MM.1S (cell line): Measurements from ENCODE around the gene PLIN4.

Experiments
- DNase-seq: peaks from one replicate; pipeline ENCODE4 v3.0.0-alpha.2; 2015
- H2AFZ ChIP-seq: fragments of 300-600 bp; sonication (generic); 2 replicates; pipeline ENCODE4 v1.6.0; 2016; ENCODE audit warnings: antibody characterized with exemption, low read length
- H3F3A ChIP-seq: fragments of 300-600 bp; sonication (generic); 2 replicates; pipeline ENCODE4 v1.6.1; 2016; ENCODE audit warnings: mild to moderate bottlenecking, antibody characterized with exemption, low read length, moderate library complexity, mixed read lengths; ENCODE audit not compliant: insufficient read depth
- H3K27ac ChIP-seq: fragments of 300-600 bp; sonication (generic); 2 replicates; pipeline ENCODE4 v1.5.1; 2016; ENCODE audit warnings: mild to moderate bottlenecking, low read length
- H3K27me3 ChIP-seq: fragments of 300-600 bp; sonication (generic); replicated peaks from 2 replicates; pipeline ENCODE4 v1.6.0; 2016; ENCODE audit warnings: low read length; ENCODE audit not compliant: insufficient read depth
- H3K36me3 ChIP-seq: fragments of 300-600 bp; sonication (generic); replicated peaks from 2 replicates; pipeline ENCODE4 v1.6.1; 2016; ENCODE audit warnings: mild to moderate bottlenecking, low read length, mixed read lengths; ENCODE audit not compliant: insufficient read depth
- H3K4me1 ChIP-seq: fragments of 300-600 bp; sonication (generic); 2 replicates; pipeline ENCODE4 v1.6.1; 2016; ENCODE audit warnings: low read length, mixed read lengths
- H3K4me2 ChIP-seq: fragments of 300-600 bp; sonication (generic); 2 replicates; pipeline ENCODE4 v1.6.0; 2016; ENCODE audit warnings: low read depth, low read length
- H3K4me3 ChIP-seq: fragments of 300-600 bp; sonication (generic); 2 replicates; pipeline ENCODE4 v1.5.1; 2016; ENCODE audit warnings: low read length, mixed read lengths
- H3K79me2 ChIP-seq: fragments of 300-600 bp; sonication (generic); 2 replicates; pipeline ENCODE4 v1.6.1; 2016; ENCODE audit warnings: mixed run types, low read length, mixed read lengths
- H3K9ac ChIP-seq: fragments of 300-600 bp; sonication (generic); 2 replicates; pipeline ENCODE4 v1.6.1; 2016; ENCODE audit warnings: low read length, mixed read lengths
- H3K9me2 ChIP-seq: fragments of 300-600 bp; sonication (generic); replicated peaks from 2 replicates; pipeline ENCODE4 v1.6.1; 2016; ENCODE audit warnings: mild to moderate bottlenecking, low read length, mixed read lengths; ENCODE audit not compliant: insufficient read depth
- H3K9me3 ChIP-seq: fragments of 300-600 bp; sonication (generic); replicated peaks from 2 replicates; pipeline ENCODE4 v1.6.1; 2016; ENCODE audit warnings: mild to moderate bottlenecking, low read length, mixed read lengths; ENCODE audit not compliant: insufficient read depth
- H4K20me1 ChIP-seq: fragments of 300-600 bp; sonication (generic); 2 replicates; pipeline ENCODE4 v1.6.1; 2016; ENCODE audit warnings: mild to moderate bottlenecking, low read length, moderate library complexity, mixed read lengths; ENCODE audit not compliant: insufficient read depth
- CTCF ChIP-seq: fragments of 300-600 bp; sonication (generic); IDR thresholded peaks from 2 replicates; pipeline ENCODE4 v1.5.1; 2016; ENCODE audit warnings: antibody characterized with exemption, low read length, mixed read lengths
- EZH2 ChIP-seq: fragments of 300-600 bp; sonication (generic); optimal IDR thresholded peaks from 2 replicates; pipeline ENCODE3; 2017; ENCODE audit warnings: low read depth, mild to moderate bottlenecking, antibody characterized with exemption, low read length, mixed read lengths
- EZH2phosphoT487 ChIP-seq: fragments of 300-600 bp; sonication (generic); IDR thresholded peaks from 2 replicates; pipeline ENCODE4 v1.6.1; 2018; ENCODE audit warnings: antibody characterized with exemption, low read length

Gene PLIN4

GRCh38 chr19:4522291-4523002 lies 4.2 kb upstream of the PLIN4 start:
- H3K9ac ChIP-seq, result no peak overlapping the region
- no peaks in the 10 kb centered on the region for H3F3A ChIP-seq
- H3K79me2 ChIP-seq, result no peaks in the 10 kb centered on the region
- peaks cover 92% of the 10 kb centered on the region for H3K27me3 ChIP-seq
- no peaks in the 10 kb centered on the region for H4K20me1 ChIP-seq
- no peaks in the 10 kb centered on the region for H3K9me3 ChIP-seq
- H3K4me1 ChIP-seq, result no peaks in the 10 kb centered on the region
- no peak overlapping the region for H2AFZ ChIP-seq
- no peaks in the 10 kb centered on the region for H3K9me2 ChIP-seq
- H3K36me3 ChIP-seq, result no peaks in the 10 kb centered on the region
- H3K27ac ChIP-seq, result no peak overlapping the region
- DNase-seq, result no peak
- no peak for TF ChIP-seq EZH2
- TF ChIP-seq CTCF, result no peak
- TF ChIP-seq EZH2phosphoT487, result no peak
- H3K4me2 ChIP-seq, result no peak overlapping the region
- H3K4me3 ChIP-seq, result no peak overlapping the region

DNA sequence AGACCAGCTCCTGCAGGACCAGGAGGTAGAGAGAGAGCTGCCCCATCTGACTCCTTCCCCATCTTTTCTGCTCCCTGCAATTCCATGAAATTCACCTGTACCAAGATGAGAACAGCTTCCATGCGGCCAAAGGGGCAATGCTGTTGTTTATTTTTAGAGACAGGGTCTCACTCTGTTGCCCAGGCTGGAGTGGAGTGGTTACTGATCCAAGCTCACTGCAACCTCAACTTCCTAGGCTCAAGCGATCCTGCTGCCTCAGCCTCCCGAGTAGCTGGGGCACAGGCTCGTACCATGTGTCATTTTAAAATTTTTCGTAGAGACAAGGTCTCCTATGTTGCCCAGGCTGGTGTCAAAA lies 3.6 kb upstream of the PLIN4 start:
- Histone ChIP-seq H3F3A (no peaks in the 10 kb centered on the region), H3K9ac (no peak overlapping the region), H3K4me2 (no peak overlapping the region), H2AFZ (no peak overlapping the region), H3K79me2 (no peaks in the 10 kb centered on the region), H3K4me3 (no peak overlapping the region), H3K9me2 (no peaks in the 10 kb centered on the region), H3K4me1 (no peaks in the 10 kb centered on the region), H3K9me3 (no peaks in the 10 kb centered on the region), H3K36me3 (no peaks in the 10 kb centered on the region), H4K20me1 (no peaks in the 10 kb centered on the region), H3K27ac (no peak overlapping the region), H3K27me3 (peaks cover 93% of the 10 kb centered on the region)
- TF ChIP-seq CTCF (no peak), EZH2 (no peak), EZH2phosphoT487 (no peak)
- DNase-seq, result no peak

DNA sequence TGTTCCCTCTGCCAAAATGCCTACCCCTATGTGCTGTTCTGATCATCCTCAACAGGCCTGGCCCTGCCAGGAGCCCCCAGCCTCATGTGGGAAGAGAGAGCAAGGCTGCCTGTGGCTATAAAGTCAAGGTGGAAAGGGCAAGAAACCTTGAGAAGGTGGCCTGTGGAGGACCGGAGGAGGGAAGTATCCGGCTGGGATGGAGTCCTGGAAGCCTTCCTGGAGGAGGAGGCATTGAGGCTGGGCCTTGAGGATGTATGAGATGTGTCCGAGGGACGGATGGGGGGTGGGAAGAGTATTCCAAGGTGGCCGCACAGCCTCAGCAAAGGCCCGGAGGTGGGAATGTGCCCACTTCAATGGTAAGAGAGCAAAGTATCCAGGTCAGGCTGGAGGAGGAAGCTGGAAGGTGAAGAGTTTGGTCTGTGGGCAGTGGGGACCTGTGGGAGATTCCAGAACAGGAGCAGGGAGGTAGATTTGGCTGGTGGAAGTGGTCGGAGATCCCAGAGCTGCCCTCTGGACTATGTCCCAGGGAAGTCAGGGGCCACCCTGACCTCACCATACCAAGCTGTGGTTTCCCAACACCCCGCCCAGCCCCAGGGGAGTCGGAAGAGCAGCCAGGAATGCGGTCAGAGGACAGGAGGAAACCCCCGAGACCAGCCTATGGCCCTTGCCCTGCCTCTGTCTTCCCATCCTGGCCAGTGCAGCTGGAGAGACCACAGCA lies 3.0 kb upstream of the PLIN4 start:
- Histone ChIP-seq H3K9me2 (no peaks in the 10 kb centered on the region), H3K9me3 (no peaks in the 10 kb centered on the region), H3K9ac (no peak overlapping the region), H3K4me2 (no peak overlapping the region), H3K4me1 (no peaks in the 10 kb centered on the region), H3K4me3 (no peak overlapping the region), H2AFZ (no peak overlapping the region), H4K20me1 (no peaks in the 10 kb centered on the region), H3K36me3 (no peaks in the 10 kb centered on the region), H3K79me2 (no peaks in the 10 kb centered on the region), H3K27ac (no peak overlapping the region), H3F3A (no peaks in the 10 kb centered on the region), H3K27me3 (peaks cover 93% of the 10 kb centered on the region)
- no peak for DNase-seq
- TF ChIP-seq EZH2phosphoT487 (no peak), CTCF (no peak), EZH2 (no peak)
